ENCODE data around the gene AMBRA1. TPM values are rescaled to one million over a fixed set of nuclear protein-coding genes. Genes with fewer than 3 reads are reported as not detected.

AMBRA1 gene
- total and polyA plus RNA-seq, 2 donors (not counting 3 experiments of a cell fraction or from before 2014, with no cell fraction given), result 18.4 to 32.4 TPM

- Histone ChIP-seq H3K4me3 (replicated peaks in 1 of 3; ENCODE audit: insufficient read depth in 1 of 3, low read depth in 1 of 3, low read length in 3 of 3) (no peak overlapping the region), H3K4me1 (ENCODE audit: control insufficient read depth, extremely low read depth, insufficient read depth, low read length) (peaks cover 11% of the 10 kb centered on the region), H3K79me2 (ENCODE audit: control insufficient read depth, insufficient read depth, low read length) (no peaks in the 10 kb centered on the region), H3K27me3 (ENCODE audit: control insufficient read depth in 2 of 2, insufficient read depth in 2 of 2, low read length in 2 of 2) (no peaks in the 10 kb centered on the region), H3K9me3 (replicated peaks; ENCODE audit: control insufficient read depth, insufficient read depth, low read length) (no peaks in the 10 kb centered on the region), H3K27ac (ENCODE audit: insufficient read depth, low read depth, low read length) (no peak overlapping the region), H3K9ac (replicated peaks; ENCODE audit: extremely low read depth, insufficient read depth, low read length) (no peak overlapping the region), H4K20me1 (replicated peaks; ENCODE audit: control insufficient read depth, extremely low read depth, insufficient read depth, low read length) (no peaks in the 10 kb centered on the region), H2AFZ (ENCODE audit: low read depth, low read length) (no peak overlapping the region), H3K36me3 (ENCODE audit: control insufficient read depth in 2 of 2, extremely low read depth in 1 of 2, insufficient read depth in 2 of 2, low read length in 2 of 2) (peaks cover 7 to 10% of the 10 kb centered on the region in 2 experiments), H3K9me1 (replicated peaks; ENCODE audit: control insufficient read depth, extremely low read depth, insufficient read depth, low read length) (no peaks in the 10 kb centered on the region), H3K4me2 (ENCODE audit: insufficient read depth, low read length) (peak overlapping the region; percentile 26)
- TF ChIP-seq, protein P1, sequence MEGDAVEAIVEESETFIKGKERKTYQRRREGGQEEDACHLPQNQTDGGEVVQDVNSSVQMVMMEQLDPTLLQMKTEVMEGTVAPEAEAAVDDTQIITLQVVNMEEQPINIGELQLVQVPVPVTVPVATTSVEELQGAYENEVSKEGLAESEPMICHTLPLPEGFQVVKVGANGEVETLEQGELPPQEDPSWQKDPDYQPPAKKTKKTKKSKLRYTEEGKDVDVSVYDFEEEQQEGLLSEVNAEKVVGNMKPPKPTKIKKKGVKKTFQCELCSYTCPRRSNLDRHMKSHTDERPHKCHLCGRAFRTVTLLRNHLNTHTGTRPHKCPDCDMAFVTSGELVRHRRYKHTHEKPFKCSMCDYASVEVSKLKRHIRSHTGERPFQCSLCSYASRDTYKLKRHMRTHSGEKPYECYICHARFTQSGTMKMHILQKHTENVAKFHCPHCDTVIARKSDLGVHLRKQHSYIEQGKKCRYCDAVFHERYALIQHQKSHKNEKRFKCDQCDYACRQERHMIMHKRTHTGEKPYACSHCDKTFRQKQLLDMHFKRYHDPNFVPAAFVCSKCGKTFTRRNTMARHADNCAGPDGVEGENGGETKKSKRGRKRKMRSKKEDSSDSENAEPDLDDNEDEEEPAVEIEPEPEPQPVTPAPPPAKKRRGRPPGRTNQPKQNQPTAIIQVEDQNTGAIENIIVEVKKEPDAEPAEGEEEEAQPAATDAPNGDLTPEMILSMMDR (IDR thresholded peaks at IDR 0.05; ENCODE audit: extremely low read depth in 1 of 2, insufficient read depth in 1 of 2, low read depth in 1 of 2, low read length in 2 of 2), result no peak
- TF ChIP-seq EZH2 (IDR thresholded peaks at IDR 0.05; ENCODE audit: borderline replicate concordance, low read depth, low read length, severe bottlenecking) (no peak), JUN (IDR thresholded peaks at IDR 0.05; ENCODE audit: borderline replicate concordance, insufficient read depth, insufficient read length, low read depth) (no peak), POLR2A (IDR thresholded peaks at IDR 0.05; ENCODE audit: low read depth, low read length) (no peak), MAX (IDR thresholded peaks at IDR 0.05; ENCODE audit: insufficient read depth, insufficient read length) (no peak), MYC (IDR thresholded peaks at IDR 0.05; ENCODE audit: low read depth, low read length) (no peak), POLR2AphosphoS5 (IDR thresholded peaks at IDR 0.05; ENCODE audit: insufficient read depth, low read depth, low read length) (no peak), GATA2 (IDR thresholded peaks at IDR 0.05; ENCODE audit: insufficient read depth, insufficient read length, low read depth, low read length) (no peak), FOS (IDR thresholded peaks at IDR 0.05; ENCODE audit: borderline replicate concordance, insufficient read depth, low read length) (no peak)
- FAIRE-seq, result peak; percentile 56
- BruUV-seq (replicated peaks), result no TSS peak
- peak; percentile 14 for DNase-seq (ENCODE audit: low read depth, low spot score)
- dilution Hi-C loops (cut with MboI; ENCODE audit: extremely low pct_ligation_motif_present, low sequenced_read_pairs) (no loop called here), intact Hi-C loops (cut with micrococcal nuclease) (no loop called here)
- ChIA-PET CTCF (interaction anchor here (1.0 to 1.8 kb wide), 8 partner anchors 9 to 178 kb away, joined by 3 to 10 read pairs (median 5); no protein-coding TSS in a partner anchor), POLR2A (no interaction called here)
Measured at GRCh38 chr11:46437122-46437689, 156.6 kb downstream of the AMBRA1 start.
